Keratinocyte (primary cell): ENCODE data around the gene TRAP1. TPM values are rescaled to one million over a fixed set of nuclear protein-coding genes. Genes with fewer than 3 reads are reported as not detected.

Source experiments
- DNase-seq: peaks from one replicate; pipeline ENCODE4 v3.0.0-alpha.2; 2011; ENCODE audit warnings: low read depth, missing footprints, low spot score
- FAIRE-seq: peaks from 2 replicates; lab custom pipeline; 2011; peaks lifted over from hg19 to GRCh38; lab: Jason Lieb, UNC
- H2AFZ ChIP-seq: 2 replicates; pipeline ENCODE4 v1.6.0; 2012; ENCODE audit warnings: low read length, control low read depth, inconsistent platforms; ENCODE audit not compliant: control insufficient read depth
- H3K27ac ChIP-seq: 2 replicates; pipeline ENCODE4 v1.5.1; 2011; ENCODE audit warnings: low read length; ENCODE audit not compliant: control insufficient read depth, insufficient read depth
- H3K27me3 ChIP-seq: 3 replicates; pipeline ENCODE4 v1.6.0; 2011; ENCODE audit warnings: low read length; ENCODE audit not compliant: control insufficient read depth, insufficient read depth; ENCODE audit errors: extremely low read depth
- H3K36me3 ChIP-seq, 2 experiments: 2 replicates in 1 of 2; 3 replicates in 1 of 2; pipeline ENCODE4 v1.5.1; 2011; ENCODE audit warnings: low read length in 2 of 2, mild to moderate bottlenecking in 1 of 2; ENCODE audit not compliant: control insufficient read depth in 2 of 2, insufficient read depth in 2 of 2; ENCODE audit errors: extremely low read depth in 1 of 2
- H3K4me1 ChIP-seq: 3 replicates; pipeline ENCODE4 v1.5.1; 2011; ENCODE audit warnings: low read length; ENCODE audit not compliant: control insufficient read depth, insufficient read depth; ENCODE audit errors: extremely low read depth
- H3K4me2 ChIP-seq: 3 replicates; pipeline ENCODE4 v1.6.0; 2011; ENCODE audit warnings: low read depth, low read length; ENCODE audit not compliant: control insufficient read depth, insufficient read depth; ENCODE audit errors: extremely low read depth
- H3K4me3 ChIP-seq, 3 experiments: fragments of 200-600 bp in 1 of 3; sonication (generic) in 1 of 3; 2 replicates in 2 of 3; 3 replicates in 1 of 3; pipeline ENCODE4 v1.5.1; 2011 to 2016; ENCODE audit warnings: low read length in 3 of 3, mild to moderate bottlenecking in 3 of 3, control low read depth in 2 of 3, inconsistent platforms in 1 of 3, low read depth in 1 of 3, mixed read lengths in 1 of 3, mixed run types in 1 of 3, moderate library complexity in 1 of 3; ENCODE audit not compliant: control insufficient read depth in 2 of 3, insufficient read depth in 2 of 3; ENCODE audit errors: extremely low read depth in 1 of 3
- H3K79me2 ChIP-seq: 2 replicates; pipeline ENCODE4 v1.6.0; 2012; ENCODE audit warnings: low read length; ENCODE audit not compliant: control insufficient read depth, insufficient read depth
- H3K9ac ChIP-seq: 3 replicates; pipeline ENCODE4 v1.6.0; 2011; ENCODE audit warnings: low read length; ENCODE audit not compliant: control insufficient read depth, insufficient read depth; ENCODE audit errors: extremely low read depth
- H3K9me1 ChIP-seq: 3 replicates; pipeline ENCODE4 v1.6.0; 2011; ENCODE audit warnings: low read length; ENCODE audit not compliant: control insufficient read depth, insufficient read depth; ENCODE audit errors: extremely low read depth
- H3K9me3 ChIP-seq: 2 replicates; pipeline ENCODE4 v1.5.1; 2012; ENCODE audit warnings: low read depth, low read length; ENCODE audit not compliant: control insufficient read depth
- H4K20me1 ChIP-seq: 3 replicates; pipeline ENCODE4 v1.6.0; 2011; ENCODE audit warnings: low read length; ENCODE audit not compliant: control insufficient read depth, insufficient read depth; ENCODE audit errors: extremely low read depth
- CTCF ChIP-seq, 3 experiments: IDR thresholded peaks in 1 of 3; conservative IDR thresholded peaks in 1 of 3; optimal IDR thresholded peaks in 1 of 3; 2 replicates in 2 of 3; 3 replicates in 1 of 3; pipeline versions ENCODE3 to v1.5.1; 2011; ENCODE audit warnings: low read length in 3 of 3, mild to moderate bottlenecking in 3 of 3, moderate library complexity in 2 of 3, control low read depth in 1 of 3, inconsistent platforms in 1 of 3; ENCODE audit not compliant: insufficient read depth in 2 of 3; ENCODE audit errors: extremely low read depth in 1 of 3
- EZH2 ChIP-seq: IDR thresholded peaks from one replicate; pipeline ENCODE4 v1.6.1; 2012; ENCODE audit warnings: inconsistent platforms, mild to moderate bottlenecking, low read length, moderate library complexity
- dilution Hi-C: fragments of 300-500 bp; cut with MboI; formaldehyde crosslinking; loops from one replicate; pipeline ENCODE4 v1.7.0; 2020; ENCODE audit warnings: low sequenced_read_pairs; ENCODE audit not compliant: extremely low pct_ligation_motif_present
- polyA plus RNA-seq, 5 experiments: library from polyadenylated mRNA; depleted of rRNA in 3 of 5; stranded (reverse) in 3 of 5; stranded (forward) in 1 of 5; unstranded in 1 of 5; fragments of >200 nt; gene quantifications; 1 replicate in 1 of 5; 2 replicates in 3 of 5; 3 replicates in 1 of 5; pipeline versions ENCODE4 v1.2.1 to v1.2.3, GENCODE V29; 2011 to 2012; ENCODE audit warnings: missing spikeins in 2 of 5, low read depth in 1 of 5, low replicate concordance in 1 of 5

TRAP1 gene
- polyA plus RNA-seq, 1 donor (not counting 4 experiments of a cell fraction or from before 2014, with no cell fraction given): 106 TPM

- no peak for TF ChIP-seq EZH2
- TF ChIP-seq CTCF (optimal IDR thresholded peaks at IDR 0.05 in 1 of 3, IDR thresholded peaks at IDR 0.05 in 1 of 3, conservative IDR thresholded peaks at IDR 0.05 in 1 of 3; ENCODE audit: extremely low read depth in 1 of 3, insufficient read depth in 2 of 3, low read length in 3 of 3): no peak
- no peaks in the 10 kb centered on the region for H3K9me3 ChIP-seq
- DNase-seq: no peak
- no peaks in the 10 kb centered on the region for H3K79me2 ChIP-seq
- H3K36me3 ChIP-seq: peaks cover 42 to 54% of the 10 kb centered on the region in 2 experiments
- H3K27me3 ChIP-seq: no peaks in the 10 kb centered on the region
- H4K20me1 ChIP-seq: no peaks in the 10 kb centered on the region
- H3K9ac ChIP-seq: no peak overlapping the region
- H3K4me2 ChIP-seq: no peak overlapping the region
- no peaks in the 10 kb centered on the region for H3K4me1 ChIP-seq
- no peaks in the 10 kb centered on the region for H3K9me1 ChIP-seq
- no peak overlapping the region for H3K27ac ChIP-seq
- no peak overlapping the region for H3K4me3 ChIP-seq
- dilution Hi-C loops: no loop called here
- H2AFZ ChIP-seq: no peak overlapping the region
- FAIRE-seq: no peak
These were observed 23.6 kb upstream of the TRAP1 start for GRCh38 chr16:3740934-3741333.

- no peak for DNase-seq
- no peak overlapping the region for H3K27ac ChIP-seq
- H3K4me1 ChIP-seq: no peaks in the 10 kb centered on the region
- no peaks in the 10 kb centered on the region for H3K9me3 ChIP-seq
- TF ChIP-seq CTCF (optimal IDR thresholded peaks at IDR 0.05 in 1 of 3, IDR thresholded peaks at IDR 0.05 in 1 of 3, conservative IDR thresholded peaks at IDR 0.05 in 1 of 3; ENCODE audit: extremely low read depth in 1 of 3, insufficient read depth in 2 of 3, low read length in 3 of 3) (no peak), EZH2 (no peak)
- dilution Hi-C loops: no loop called here
- H3K4me3 ChIP-seq: no peak overlapping the region
- no peaks in the 10 kb centered on the region for H3K27me3 ChIP-seq
- H4K20me1 ChIP-seq: no peaks in the 10 kb centered on the region
- peaks cover 41 to 49% of the 10 kb centered on the region in 2 experiments for H3K36me3 ChIP-seq
- no peak overlapping the region for H3K9ac ChIP-seq
- no peak overlapping the region for H3K4me2 ChIP-seq
- no peak for FAIRE-seq
- no peaks in the 10 kb centered on the region for H3K79me2 ChIP-seq
- H3K9me1 ChIP-seq: no peaks in the 10 kb centered on the region
- H2AFZ ChIP-seq: no peak overlapping the region
These were observed 22.9 kb upstream of the TRAP1 start for GRCh38 chr16:3740186-3740585.
